EH (cell line): ENCODE data around the gene IFNAR1.
A peak's percentile ranks its signal among the peaks of the same experiment; 100 is the strongest.

Experiments
- DNase-seq: peaks from one replicate; pipeline ENCODE4 v3.0.0-alpha.2; 2015; ENCODE audit warnings: low read depth

IFNAR1 gene

GRCh38 chr21:33324291-33325221 is at the start of gene IFNAR1:
TSS of gene IFNAR1 (plus strand) at chr21:33324970. CDS start at chr21:33325056, 86 bp downstream.
- DNase-seq: peak; percentile 98

- peak; percentile 34 for DNase-seq
These were observed 46.0 kb upstream of the IFNAR1 start for GRCh38 chr21:33278721-33279120.

- DNase-seq: no peak
These were observed 45.4 kb upstream of the IFNAR1 start for GRCh38 chr21:33279330-33279820.

- DNase-seq: no peak
These were observed 43.6 kb upstream of the IFNAR1 start for GRCh38 chr21:33281096-33281652.

- no peak for DNase-seq
These were observed 41.6 kb upstream of the IFNAR1 start for GRCh38 chr21:33283203-33283602.

- no peak for DNase-seq
These were observed 38.7 kb upstream of the IFNAR1 start for GRCh38 chr21:33286076-33286475.

GRCh38 chr21:33286600-33287456 is 37.9 kb upstream of the IFNAR1 start:
- peak; percentile 82 for DNase-seq

- DNase-seq: peak; percentile 85
These were observed 35.5 kb upstream of the IFNAR1 start for GRCh38 chr21:33289199-33289819.

GRCh38 chr21:33290441-33290840 is 34.3 kb upstream of the IFNAR1 start:
- no peak for DNase-seq

- no peak for DNase-seq
These were observed 33.1 kb upstream of the IFNAR1 start for GRCh38 chr21:33291686-33292085.

GRCh38 chr21:33292724-33293123 is 32.0 kb upstream of the IFNAR1 start:
- DNase-seq: no peak

- DNase-seq: no peak
These were observed 31.6 kb upstream of the IFNAR1 start for GRCh38 chr21:33293136-33293535.

GRCh38 chr21:33293811-33294216 is 31.0 kb upstream of the IFNAR1 start:
- no peak for DNase-seq

- DNase-seq: no peak
These were observed 28.6 kb upstream of the IFNAR1 start for GRCh38 chr21:33296156-33296555.

- DNase-seq: no peak
These were observed 25.5 kb upstream of the IFNAR1 start for GRCh38 chr21:33299181-33299752.

- peak; percentile 22 for DNase-seq
These were observed 23.8 kb upstream of the IFNAR1 start for GRCh38 chr21:33300701-33301631.

- DNase-seq: no peak
These were observed 23.2 kb upstream of the IFNAR1 start for GRCh38 chr21:33301632-33302002.

- DNase-seq: no peak
These were observed 22.7 kb upstream of the IFNAR1 start for GRCh38 chr21:33302055-33302454.

- no peak for DNase-seq
These were observed 22.0 kb upstream of the IFNAR1 start for GRCh38 chr21:33302796-33303195.

- no peak for DNase-seq
These were observed 19.5 kb upstream of the IFNAR1 start for GRCh38 chr21:33305344-33305671.

GRCh38 chr21:33305938-33306337 is 18.8 kb upstream of the IFNAR1 start:
- no peak for DNase-seq
